Measurements from ENCODE around the gene GRIK1.

DNA sequence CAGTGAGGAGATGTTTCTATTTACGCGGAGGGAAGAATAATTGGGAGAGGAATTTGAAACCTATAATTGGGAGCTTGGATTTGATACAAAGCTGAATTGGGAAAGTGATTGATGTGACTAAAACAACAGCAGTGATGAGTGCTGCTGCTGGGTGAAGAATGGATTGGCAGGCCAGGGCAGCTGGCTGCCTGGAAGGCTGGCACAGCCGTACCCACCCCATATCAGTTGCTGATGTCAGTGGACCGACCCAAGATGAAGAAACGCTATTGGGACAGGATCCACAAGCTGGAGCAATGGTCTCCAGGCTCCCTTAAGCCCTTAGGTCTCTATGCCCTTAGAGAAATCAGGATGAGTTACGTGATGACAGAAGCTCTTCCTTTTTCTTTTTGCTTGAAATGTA is 47.4 kb downstream of the GRIK1 start:
- TF ChIP-seq EZH2 (IDR thresholded peaks at IDR 0.05; ENCODE audit: insufficient read depth, poor library complexity, severe bottlenecking), result no peak
- TF ChIP-seq EZH2phosphoT487 (IDR thresholded peaks at IDR 0.05; ENCODE audit: insufficient read depth, low read depth), result no peak
